Body of pancreas (tissue), 4 donors: ENCODE results near the gene MAPT. TPM values are rescaled to one million over a fixed set of nuclear protein-coding genes. Genes with fewer than 3 reads are reported as not detected.

Source experiments
- ATAC-seq: fragments of 150-250 bp; one replicate; pipeline ENCODE4 v1.9.1; 2016
- DNase-seq, 4 donors: peaks; one replicate each; pipeline ENCODE4 v3.0.0-alpha.2; 2019
- H3K27ac ChIP-seq, 4 donors: fragments of 200-600 bp; sonication (generic); 1 replicate in 3 of 4; 2 replicates in 1 of 4; pipeline versions ENCODE4 v1.5.1 to v1.6.1; 2016 to 2019; ENCODE audit warnings: mild to moderate bottlenecking in 1 of 4, mixed read lengths in 1 of 4, moderate library complexity in 1 of 4
- H3K27me3 ChIP-seq, 2 donors: fragments of 200-600 bp; sonication (generic); one replicate each; pipeline ENCODE4 v1.6.0; 2016; ENCODE audit warnings: mild to moderate bottlenecking in 1 of 2
- H3K36me3 ChIP-seq, 2 donors: fragments of 200-600 bp; sonication (generic); replicated peaks in 1 of 2; 2 replicates each; pipeline ENCODE4 v1.5.1; 2016; ENCODE audit warnings: low read depth in 2 of 2; ENCODE audit not compliant: insufficient read depth in 1 of 2
- H3K4me1 ChIP-seq: fragments of 200-600 bp; sonication (generic); one replicate; pipeline ENCODE4 v1.6.0; 2016
- H3K4me3 ChIP-seq, 2 donors: fragments of 200-600 bp; sonication (generic); 1 replicate in 1 of 2; 2 replicates in 1 of 2; pipeline ENCODE4 v1.5.1; 2016 to 2019
- H3K9me3 ChIP-seq, 3 donors: fragments of 200-600 bp; sonication (generic); 1 replicate in 2 of 3; 2 replicates in 1 of 3; pipeline ENCODE4 v1.5.1; 2016
- POLR2A ChIP-seq, 3 donors: fragments of 450-650 bp; IDR thresholded peaks; one replicate each; pipeline ENCODE4 v1.6.1; 2016; ENCODE audit warnings: antibody characterized with exemption in 3 of 3, mild to moderate bottlenecking in 2 of 3
- WGBS, 2 donors: methylation state at CpG; one replicate each; pipeline ENCODE4 v1.1.5; 2017; 5-methylcytosine and 5-hydroxymethylcytosine counted together
- intact Hi-C: fragments of 100-400 bp; cut with DNase I; formaldehyde crosslinking; loops from one replicate; pipeline ENCODE4 v1.15.1; 2023
- total RNA-seq, 2 donors: library from RNA; depleted of rRNA; stranded (reverse); fragments of >200 nt; gene quantifications; one replicate each; pipeline ENCODE4 v1.1.0, GENCODE V29; 2016
- TF ChIP-seq, protein P1 (sequence below), 7 experiments: fragments of 450-650 bp in 4 of 7; fragments of 200-600 bp in 3 of 7; sonication (generic) in 3 of 7; IDR thresholded peaks; one replicate each; pipeline ENCODE4 v1.5.1; 2016 to 2019; ENCODE audit warnings: antibody characterized with exemption in 7 of 7

Gene MAPT
- total RNA-seq, 2 donors from 2014 or later: 1.6 to 2.3 TPM

- intact Hi-C loops: no loop called here
- TF ChIP-seq, protein P1, sequence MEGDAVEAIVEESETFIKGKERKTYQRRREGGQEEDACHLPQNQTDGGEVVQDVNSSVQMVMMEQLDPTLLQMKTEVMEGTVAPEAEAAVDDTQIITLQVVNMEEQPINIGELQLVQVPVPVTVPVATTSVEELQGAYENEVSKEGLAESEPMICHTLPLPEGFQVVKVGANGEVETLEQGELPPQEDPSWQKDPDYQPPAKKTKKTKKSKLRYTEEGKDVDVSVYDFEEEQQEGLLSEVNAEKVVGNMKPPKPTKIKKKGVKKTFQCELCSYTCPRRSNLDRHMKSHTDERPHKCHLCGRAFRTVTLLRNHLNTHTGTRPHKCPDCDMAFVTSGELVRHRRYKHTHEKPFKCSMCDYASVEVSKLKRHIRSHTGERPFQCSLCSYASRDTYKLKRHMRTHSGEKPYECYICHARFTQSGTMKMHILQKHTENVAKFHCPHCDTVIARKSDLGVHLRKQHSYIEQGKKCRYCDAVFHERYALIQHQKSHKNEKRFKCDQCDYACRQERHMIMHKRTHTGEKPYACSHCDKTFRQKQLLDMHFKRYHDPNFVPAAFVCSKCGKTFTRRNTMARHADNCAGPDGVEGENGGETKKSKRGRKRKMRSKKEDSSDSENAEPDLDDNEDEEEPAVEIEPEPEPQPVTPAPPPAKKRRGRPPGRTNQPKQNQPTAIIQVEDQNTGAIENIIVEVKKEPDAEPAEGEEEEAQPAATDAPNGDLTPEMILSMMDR (IDR thresholded peaks at IDR 0.05): no peak
- no peak for TF ChIP-seq POLR2A (IDR thresholded peaks at IDR 0.05)
- Histone ChIP-seq H3K4me3 (no peak overlapping the region), H3K27ac (no peak overlapping the region), H3K4me1 (no peaks in the 10 kb centered on the region), H3K9me3 (no peaks in the 10 kb centered on the region), H3K27me3 (no peaks in the 10 kb centered on the region), H3K36me3 (no peaks in the 10 kb centered on the region)
- DNase-seq: no peak
- WGBS, 2 donors: 66 to 81% methylated on average over 4 of the region's 4 CpGs
- ATAC-seq: no peak
Observed at GRCh38 chr17:45960311-45960710, 66.0 kb downstream of the MAPT start.

DNA sequence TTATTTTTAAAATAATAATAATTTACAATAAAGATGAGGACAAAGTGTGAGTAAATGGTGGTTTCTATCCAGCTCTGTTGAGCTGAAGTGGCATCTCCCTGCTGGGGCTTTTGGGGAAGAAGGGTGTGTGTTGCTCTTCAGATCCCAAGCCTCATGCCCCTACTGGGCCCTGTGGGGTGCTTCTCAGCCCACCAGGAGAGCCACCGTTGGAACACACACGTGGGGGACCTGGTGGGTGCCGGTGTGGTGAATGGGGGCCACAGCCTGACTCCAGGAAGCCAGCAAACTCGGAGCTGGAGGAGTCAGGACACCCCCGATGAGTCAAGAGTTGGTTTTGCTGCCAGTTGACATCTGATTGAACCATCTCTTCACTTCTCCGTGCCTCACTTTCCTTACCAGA, 66.9 kb downstream of the MAPT start:
- H3K4me3 ChIP-seq: no peak overlapping the region
- ATAC-seq (no peak), DNase-seq (no peak)
- no peak overlapping the region for H3K27ac ChIP-seq
- H3K9me3 ChIP-seq: no peaks in the 10 kb centered on the region
- H3K36me3 ChIP-seq: no peaks in the 10 kb centered on the region
- no peak for TF ChIP-seq POLR2A (IDR thresholded peaks at IDR 0.05)
- TF ChIP-seq, protein P1 (IDR thresholded peaks at IDR 0.05): no peak
- H3K4me1 ChIP-seq: no peaks in the 10 kb centered on the region
- no peaks in the 10 kb centered on the region for H3K27me3 ChIP-seq
- intact Hi-C loops: no loop called here
- WGBS, 2 donors: 66 to 68% methylated on average over 4 to 6 of the region's 6 CpGs

GRCh38 chr17:45962221-45962972, 68.0 kb downstream of the MAPT start:
- ATAC-seq: no peak
- Histone ChIP-seq H3K9me3 (no peaks in the 10 kb centered on the region), H3K36me3 (no peaks in the 10 kb centered on the region), H3K4me3 (no peak overlapping the region), H3K27me3 (no peaks in the 10 kb centered on the region), H3K4me1 (no peaks in the 10 kb centered on the region), H3K27ac (no peak overlapping the region)
- 85 to 89% methylated on average over 12 of the region's 12 CpGs for WGBS, 2 donors
- no peak for TF ChIP-seq POLR2A (IDR thresholded peaks at IDR 0.05)
- TF ChIP-seq, protein P1 (IDR thresholded peaks at IDR 0.05): no peak
- DNase-seq: no peak
- intact Hi-C loops: no loop called here

DNA sequence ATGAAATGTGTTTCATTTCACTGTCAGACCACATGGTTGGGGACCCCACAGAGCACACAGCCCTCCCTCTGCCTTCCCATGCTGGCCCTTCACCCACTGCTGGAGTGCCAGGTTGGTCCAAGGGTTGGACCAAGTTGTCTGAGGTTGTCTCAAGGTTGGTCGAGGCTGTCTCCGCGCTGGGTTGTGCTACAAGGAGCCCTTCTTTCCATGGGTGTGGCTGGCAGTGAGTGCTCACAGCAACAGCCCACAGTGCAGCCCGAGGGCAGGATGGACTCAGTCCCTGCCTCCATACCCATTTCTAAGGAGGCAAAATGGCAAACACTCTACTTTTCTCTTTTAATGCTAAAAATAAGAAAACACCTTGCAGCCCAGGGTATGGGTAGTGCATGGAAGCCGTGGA, 68.9 kb downstream of the MAPT start:
- Histone ChIP-seq H3K27ac (no peak overlapping the region), H3K36me3 (no peaks in the 10 kb centered on the region), H3K4me1 (no peaks in the 10 kb centered on the region), H3K27me3 (no peaks in the 10 kb centered on the region), H3K9me3 (no peaks in the 10 kb centered on the region), H3K4me3 (no peak overlapping the region)
- DNase-seq (no peak), ATAC-seq (no peak)
- intact Hi-C loops: no loop called here
- TF ChIP-seq, protein P1 (IDR thresholded peaks at IDR 0.05): no peak
- no peak for TF ChIP-seq POLR2A (IDR thresholded peaks at IDR 0.05)
- WGBS, 2 donors: 86% methylated on average over 1 to 5 of the region's 5 CpGs

DNA sequence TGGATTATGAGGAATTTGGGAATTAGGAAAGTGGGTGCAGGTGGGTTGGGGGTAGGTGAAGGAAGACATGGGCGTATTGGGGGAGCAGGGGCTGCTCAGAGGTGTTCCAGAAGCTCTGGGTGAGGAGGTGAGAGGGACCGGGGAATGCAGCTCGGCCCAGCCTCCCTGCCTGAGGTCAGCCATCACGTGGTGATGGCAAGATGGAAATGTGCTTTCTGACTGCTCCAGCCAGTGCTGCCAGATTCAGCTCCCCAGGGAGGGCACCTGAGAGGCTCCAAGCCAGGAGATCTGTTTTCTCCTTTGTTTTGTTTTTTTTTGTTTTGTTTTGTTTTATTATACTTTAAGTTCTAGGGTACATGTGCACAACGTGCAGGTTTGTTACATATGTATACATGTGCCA, 69.5 kb downstream of the MAPT start:
- Histone ChIP-seq H3K9me3 (no peaks in the 10 kb centered on the region), H3K4me1 (no peaks in the 10 kb centered on the region), H3K27me3 (no peaks in the 10 kb centered on the region), H3K4me3 (no peak overlapping the region), H3K36me3 (no peaks in the 10 kb centered on the region), H3K27ac (no peak overlapping the region)
- no peak for DNase-seq
- intact Hi-C loops: no loop called here
- ATAC-seq: no peak
- no peak for TF ChIP-seq POLR2A (IDR thresholded peaks at IDR 0.05)
- TF ChIP-seq, protein P1 (IDR thresholded peaks at IDR 0.05): no peak
- WGBS, 2 donors: 65 to 77% methylated on average over 5 of the region's 5 CpGs
